Umbilical cord (tissue), 2 donors: ENCODE data around the gene DCK. TPM values are rescaled to one million over a fixed set of nuclear protein-coding genes. Genes with fewer than 3 reads are reported as not detected.

Experiments
- DNase-seq: peaks from one replicate; pipeline ENCODE4 v3.0.0-alpha.2; 2015; ENCODE audit warnings: low spot score
- total RNA-seq: library from RNA; depleted of rRNA; stranded (reverse); fragments of >200 nt; gene quantifications from one replicate; pipeline ENCODE4 v1.2.3, GENCODE V29; 2014; ENCODE audit warnings: low replicate concordance; ENCODE audit not compliant: insufficient read depth

Gene DCK
- total RNA-seq, 1 donor from 2014 or later: 17.1 TPM

GRCh38 chr4:71063711-71064110 lies 70.3 kb downstream of the DCK start:
- DNase-seq: no peak

GRCh38 chr4:71064521-71064920 lies 71.1 kb downstream of the DCK start:
- DNase-seq: no peak

DNA sequence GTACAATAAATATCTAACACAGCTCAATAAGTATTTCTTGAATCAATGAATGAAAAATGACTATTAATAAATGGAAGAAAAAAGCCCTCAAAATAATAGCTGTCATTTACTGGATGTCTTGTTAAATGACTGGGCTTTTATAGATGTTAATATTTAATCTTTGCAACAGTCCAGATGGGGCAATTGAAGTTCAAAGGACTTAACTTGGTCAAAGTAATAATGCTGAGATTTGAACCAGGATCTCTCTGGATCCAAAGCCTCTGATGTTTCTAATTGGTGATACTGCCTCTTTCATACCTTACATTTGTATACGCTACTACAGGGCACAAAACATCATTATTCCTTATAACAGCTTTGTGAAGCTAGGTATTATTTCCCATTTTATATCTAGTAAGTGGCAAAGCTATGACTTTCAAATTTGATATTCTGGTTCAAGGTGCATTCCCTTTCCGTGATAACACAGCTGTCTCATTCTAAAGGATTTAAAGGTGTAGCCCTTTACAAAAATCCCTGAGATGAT lies 72.6 kb downstream of the DCK start:
- no peak for DNase-seq

DNA sequence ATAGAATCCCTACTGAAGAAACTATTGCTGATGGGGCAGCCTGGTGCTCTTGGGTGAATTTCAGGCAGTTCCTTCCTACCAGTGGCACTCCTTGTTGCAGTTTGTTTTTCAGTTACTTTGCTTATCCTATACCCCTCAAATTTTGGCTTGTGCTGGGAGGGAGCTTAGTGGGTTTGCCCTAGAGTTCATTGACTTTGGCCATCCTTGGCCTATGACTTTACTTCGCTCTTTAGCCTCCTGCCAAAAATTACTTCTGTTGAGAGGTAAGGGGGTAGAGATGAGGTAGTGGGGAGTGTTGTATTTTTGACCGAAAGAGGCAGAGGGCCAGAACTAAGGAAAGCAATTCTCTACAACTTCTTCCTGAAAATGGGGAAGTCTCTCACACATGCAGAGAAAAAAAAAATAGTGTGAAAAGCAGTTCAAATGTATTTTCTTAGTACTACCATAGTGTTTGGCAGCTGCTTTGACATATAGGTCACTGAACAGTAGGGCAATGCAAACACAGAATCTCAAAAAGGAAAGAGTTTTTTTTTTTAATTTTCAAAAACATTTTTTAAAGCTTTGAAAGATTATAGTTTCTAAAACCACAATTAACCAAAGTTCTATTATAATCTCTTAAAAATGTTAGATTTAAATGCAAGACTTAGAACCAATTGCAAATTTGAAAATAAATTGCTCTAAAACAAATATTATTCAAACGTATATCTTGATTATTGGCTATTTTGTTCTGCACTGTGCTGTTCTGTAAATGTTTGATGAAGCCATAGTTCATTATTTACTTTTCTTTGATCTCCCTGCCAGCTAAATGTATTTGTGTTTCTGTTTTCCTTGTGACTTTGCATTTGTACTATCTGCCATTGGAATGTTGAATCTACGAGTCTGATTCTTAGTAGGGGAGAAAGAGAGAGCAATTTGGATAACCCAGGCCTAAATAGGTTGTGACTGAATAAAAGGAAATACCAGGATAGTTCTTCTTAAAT lies 73.6 kb downstream of the DCK start:
- no peak for DNase-seq

DNA sequence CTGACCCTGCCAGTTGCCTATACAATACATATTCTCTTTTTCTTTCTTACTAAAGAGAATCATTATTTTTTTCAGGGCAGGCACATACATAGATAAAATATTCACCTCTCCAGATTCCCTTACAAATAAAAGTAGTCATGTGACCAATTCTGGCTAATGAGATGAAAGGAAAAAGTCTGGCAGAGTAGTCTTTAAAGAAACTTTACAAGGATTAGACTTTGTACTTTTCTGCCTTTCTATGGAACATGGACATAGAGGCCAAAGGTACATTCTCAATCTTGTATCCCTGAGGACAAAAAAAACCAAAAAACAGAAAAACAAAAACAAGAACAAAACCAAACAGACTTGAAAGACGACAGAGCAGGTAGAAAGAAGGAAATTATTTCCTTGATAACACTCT lies 75.6 kb downstream of the DCK start:
- no peak for DNase-seq

- DNase-seq: no peak
Measured at GRCh38 chr4:71070015-71070414, 76.6 kb downstream of the DCK start.

DNA sequence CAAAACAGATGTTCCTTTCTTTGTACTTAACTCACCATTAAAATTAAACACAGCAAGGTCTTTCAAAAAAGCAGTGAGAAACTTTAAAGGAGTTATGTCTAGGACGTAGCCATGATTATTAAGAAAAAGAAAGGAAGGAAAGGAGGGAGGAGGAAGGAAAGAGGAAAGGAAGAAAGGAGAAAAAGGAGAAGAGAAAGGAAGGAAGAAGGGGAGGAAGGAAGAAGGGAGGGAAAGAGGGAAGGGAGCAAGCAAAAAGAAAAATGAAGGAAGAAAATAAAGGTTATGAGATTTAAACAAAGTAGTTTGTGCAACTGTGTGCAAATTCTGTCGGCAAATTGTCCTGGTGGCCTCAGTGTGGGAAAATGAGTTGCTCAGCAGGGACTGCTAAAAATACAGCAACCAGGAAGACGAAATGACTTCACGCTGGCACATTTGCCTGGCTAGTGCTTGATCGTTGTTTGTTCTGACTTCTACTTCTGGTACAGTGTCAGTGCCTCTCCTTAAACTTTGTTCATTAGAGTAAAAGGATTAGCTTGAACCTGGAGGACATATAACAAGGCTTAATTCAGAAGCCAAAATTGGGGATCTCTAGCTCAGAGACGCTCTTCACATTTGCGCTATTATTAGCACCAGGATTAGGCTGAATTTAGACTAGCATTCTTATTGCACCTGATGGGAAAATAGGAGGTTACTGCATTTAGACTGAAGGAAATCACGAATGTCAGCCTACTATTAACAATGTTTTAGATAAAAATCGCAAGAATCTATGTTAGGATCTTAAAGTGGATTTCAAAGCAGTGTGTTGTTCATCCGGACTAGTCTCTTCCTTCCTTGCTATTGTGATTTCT lies 81.2 kb downstream of the DCK start:
- no peak for DNase-seq

Other genes starting within 250 kb of the DCK start
- 47.4 TPM for gene GRSF1, start 153.8 kb upstream of the DCK start, total RNA-seq
- 20.5 TPM for gene MOB1B, start 91.3 kb upstream of the DCK start, total RNA-seq